ENCODE measurements around the gene DCLK2. TPM values are rescaled to one million over a fixed set of nuclear protein-coding genes. Genes with fewer than 3 reads are reported as not detected.

The DCLK2 gene
- total and polyA plus RNA-seq, 2 of the 8 experiments (the other 6 are each of a cell fraction or from before 2014, with no cell fraction given) = 0.32 to 0.37 TPM

DNA sequence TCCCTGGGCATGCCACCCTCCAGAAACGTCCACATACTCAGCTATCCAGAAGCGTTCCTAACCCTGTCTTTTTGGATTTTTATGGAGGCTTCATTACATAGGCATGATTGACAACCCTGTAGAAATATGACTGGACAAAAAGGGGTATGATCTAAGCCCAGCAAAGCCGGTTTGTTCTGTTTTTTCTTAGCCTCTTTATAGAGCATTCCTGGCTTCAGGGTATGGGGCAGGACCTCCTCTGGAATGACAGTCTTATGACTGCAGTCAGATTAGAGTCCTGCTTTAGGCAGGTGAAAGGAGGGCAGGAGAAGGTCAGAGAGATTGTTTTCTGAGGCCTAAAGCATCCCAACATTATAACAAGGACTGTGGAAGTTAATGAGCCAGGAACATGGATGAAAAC is 137.4 kb downstream of the DCLK2 start:
- Histone ChIP-seq H3K4me1 (replicated peaks in 1 of 4; ENCODE audit: control insufficient read depth in 3 of 4, insufficient read depth in 4 of 4, low read length in 3 of 4) (peaks cover 0 to 7% (median 0%) of the 10 kb centered on the region in 4 experiments; a peak in 4 of 7 replicates), H2AFZ (ENCODE audit: low read length) (no peak overlapping the region), H2BK15ac (ENCODE audit: low read length) (no peak overlapping the region), H3K36me3 (ENCODE audit: control insufficient read depth in 2 of 4, insufficient read depth in 4 of 4, low read length in 3 of 4) (no peaks in the 10 kb centered on the region), H2BK5ac (ENCODE audit: low read depth, low read length) (no peak overlapping the region), H3K23me2 (ENCODE audit: low read depth, low read length) (no peaks in the 10 kb centered on the region), H3K9me3 (ENCODE audit: insufficient read depth in 2 of 2, low read depth in 1 of 2, low read length in 1 of 2) (no peaks in the 10 kb centered on the region), H3K18ac (ENCODE audit: extremely low read depth, low read length) (no peak overlapping the region), H3K27ac (ENCODE audit: low read depth, low read length) (no peak overlapping the region), H2AK5ac (ENCODE audit: low read depth, low read length) (no peak overlapping the region), H2BK20ac (ENCODE audit: low read length) (no peak overlapping the region), H3K4ac (replicated peaks; ENCODE audit: insufficient read length, low read depth, low read length) (no peak overlapping the region), H4K8ac (ENCODE audit: extremely low read depth, insufficient read depth, low read length) (no peak overlapping the region), H4K20me1 (replicated peaks in 1 of 2; ENCODE audit: control insufficient read depth in 1 of 2, insufficient read depth in 2 of 2, low read length in 2 of 2) (no peaks in the 10 kb centered on the region), H3K56ac (replicated peaks; ENCODE audit: insufficient read length, low read depth, low read length) (no peak overlapping the region), H4K5ac (ENCODE audit: insufficient read length, low read depth, low read length) (no peak overlapping the region), H3K4me2 (ENCODE audit: insufficient read depth in 1 of 2, low read depth in 2 of 2, low read length in 2 of 2) (no peak overlapping the region), H3K27me3 (replicated peaks in 1 of 4; ENCODE audit: control insufficient read depth in 3 of 4, extremely low read depth in 1 of 4, insufficient read depth in 3 of 4, low read length in 3 of 4) (no peaks in the 10 kb centered on the region), H3K14ac (ENCODE audit: insufficient read length) (no peak overlapping the region), H3K79me2 (ENCODE audit: control insufficient read depth in 1 of 2, insufficient read depth in 2 of 2, low read length in 2 of 2) (no peaks in the 10 kb centered on the region), H2BK120ac (replicated peaks; ENCODE audit: low read depth, low read length) (no peak overlapping the region), H3K79me1 (ENCODE audit: low read depth, low read length) (no peaks in the 10 kb centered on the region), H3K4me3 (ENCODE audit: extremely low read depth in 1 of 4, insufficient read depth in 2 of 4, low read depth in 3 of 4, low read length in 4 of 4) (no peak overlapping the region), H4K91ac (replicated peaks; ENCODE audit: insufficient read length, low read length) (no peak overlapping the region), H3K23ac (ENCODE audit: insufficient read length) (no peak overlapping the region), H2BK12ac (ENCODE audit: low read depth, low read length) (no peak overlapping the region), H3K9ac (replicated peaks in 1 of 4; ENCODE audit: extremely low read depth in 1 of 4, low read depth in 3 of 4, low read length in 3 of 4) (no peak overlapping the region)
- CTCF ChIA-PET (ENCODE audit: partially characterized antibody) = interaction anchor here (1.2 kb wide), 1 partner anchor 208 kb away, joined by 4 read pairs; no protein-coding TSS in a partner anchor
- WGBS, 2 experiments (ENCODE audit: extremely low coverage in 1 of 2, insufficient coverage in 1 of 2, insufficient read length in 1 of 2, insufficient replicate concordance in 2 of 2, low coverage in 1 of 2, low lambda C conversion rate in 2 of 2, missing lambda C conversion rate in 1 of 2) = 89% methylated on average over 3 of the region's 3 CpGs; no CpG with 5 or more reads in 1 of the 2 experiments
- POLR2A ChIA-PET (ENCODE audit: partially characterized antibody) = no interaction called here
- no peak for FAIRE-seq
- TF ChIP-seq SIRT6 (IDR thresholded peaks at IDR 0.05; ENCODE audit: low read length) (no peak), BRCA1 (IDR thresholded peaks at IDR 0.05; ENCODE audit: low read depth, low read length) (no peak), POLR2A (IDR thresholded peaks at IDR 0.05; ENCODE audit: control extremely low read depth in 1 of 2, low read depth in 2 of 2, low read length in 2 of 2) (no peak), RNF2 (IDR thresholded peaks at IDR 0.05; ENCODE audit: borderline replicate concordance, low read depth, low read length, missing control alignments, poor library complexity, severe bottlenecking) (no peak), CEBPB (IDR thresholded peaks at IDR 0.05; ENCODE audit: low read depth, low read length) (no peak), POLR2AphosphoS5 (IDR thresholded peaks at IDR 0.05; ENCODE audit: low read depth, low read length) (no peak), ZNF274 (IDR thresholded peaks at IDR 0.05; ENCODE audit: borderline replicate concordance, extremely low read depth, low read length) (no peak), SP4 (IDR thresholded peaks at IDR 0.05; ENCODE audit: low read length) (no peak), GTF2F1 (IDR thresholded peaks at IDR 0.05; ENCODE audit: borderline replicate concordance, low read depth, low read length) (no peak), CREB1 (IDR thresholded peaks at IDR 0.05) (no peak)
- TF ChIP-seq, protein P1, sequence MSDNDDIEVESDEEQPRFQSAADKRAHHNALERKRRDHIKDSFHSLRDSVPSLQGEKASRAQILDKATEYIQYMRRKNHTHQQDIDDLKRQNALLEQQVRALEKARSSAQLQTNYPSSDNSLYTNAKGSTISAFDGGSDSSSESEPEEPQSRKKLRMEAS (IDR thresholded peaks at IDR 0.05) = no peak
- DNase-seq (ENCODE audit: low read depth in 1 of 2, low spot score in 2 of 2) = no peak
